Measurements from ENCODE around the gene HDC. TPM values are rescaled to one million over a fixed set of nuclear protein-coding genes. Genes with fewer than 3 reads are reported as not detected.

Gene HDC
- polyA plus RNA-seq, 1 of the 3 experiments (the other 2 are of a cell fraction): not detected

DNA sequence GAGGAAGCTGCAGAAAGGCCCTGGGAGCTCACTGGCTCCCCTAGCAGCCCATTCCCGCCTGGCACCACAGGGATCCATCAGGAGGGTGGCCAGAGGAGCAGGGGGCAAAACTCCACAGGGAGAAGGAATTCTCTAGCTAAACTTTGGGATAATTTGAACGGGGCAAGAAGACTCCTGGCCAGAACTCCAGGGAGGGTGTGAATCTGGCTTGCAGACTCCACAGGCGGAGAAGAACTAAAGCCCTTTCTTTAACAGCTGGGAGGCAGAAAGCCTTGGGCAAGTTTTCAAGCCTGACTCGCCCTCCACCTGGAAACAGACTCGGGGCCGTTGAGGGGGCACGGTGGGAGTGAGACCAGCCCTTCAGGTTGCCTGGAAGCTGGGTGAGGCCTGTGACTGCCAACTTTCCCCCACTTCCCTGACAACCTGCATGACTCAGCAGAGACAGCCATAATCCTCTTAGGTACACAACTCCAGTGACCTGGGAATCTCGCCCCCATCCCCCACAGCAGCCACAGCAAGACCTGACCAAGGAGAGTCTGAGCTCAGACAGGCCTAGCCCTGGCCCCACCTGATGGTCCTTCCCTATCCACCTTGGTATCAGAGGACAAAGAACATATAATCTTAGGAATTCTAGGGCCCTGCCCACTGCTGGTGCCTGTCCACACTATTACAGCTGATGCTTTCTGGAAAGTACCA, 54.9 kb downstream of the HDC start:
- POLR2A ChIA-PET: no interaction called here
- no peaks in the 10 kb centered on the region for H3K9me2 ChIP-seq
- no peaks in the 10 kb centered on the region for H3K36me3 ChIP-seq (replicated peaks in 1 of 2; ENCODE audit: control insufficient read depth in 1 of 2, insufficient read depth in 2 of 2, low read length in 1 of 2)
- H3K79me2 ChIP-seq (ENCODE audit: insufficient read depth): no peaks in the 10 kb centered on the region
- H3K4me1 ChIP-seq (ENCODE audit: control insufficient read depth in 1 of 2, insufficient read depth in 2 of 2, low read depth in 1 of 2, low read length in 1 of 2): no peaks in the 10 kb centered on the region; a peak in 1 of 4 replicates
- no peaks in the 10 kb centered on the region for H3K27me3 ChIP-seq (ENCODE audit: insufficient read depth)
- H3F3A ChIP-seq (replicated peaks; ENCODE audit: insufficient read depth): no peaks in the 10 kb centered on the region
- no peak overlapping the region for H2AFZ ChIP-seq (ENCODE audit: low read depth)
- no peaks in the 10 kb centered on the region for H3K9me3 ChIP-seq
- no peak for DNase-seq
- no peaks in the 10 kb centered on the region for H4K20me1 ChIP-seq (ENCODE audit: insufficient read depth)
- TF ChIP-seq TAF1 (IDR thresholded peaks at IDR 0.05; ENCODE audit: borderline replicate concordance, low read depth, low read length) (no peak), RFX5 (IDR thresholded peaks at IDR 0.05; ENCODE audit: low read length) (no peak), POLR2AphosphoS5 (IDR thresholded peaks at IDR 0.05; ENCODE audit: low read depth, low read length) (no peak), CHD2 (IDR thresholded peaks at IDR 0.05; ENCODE audit: low read length, partially characterized antibody) (no peak)
- CTCF ChIA-PET: no interaction called here
- H3K4me3 ChIP-seq (ENCODE audit: low read depth in 2 of 2, low read length in 1 of 2): no peak overlapping the region
- no peak overlapping the region for H3K27ac ChIP-seq (ENCODE audit: low read depth in 2 of 2, low read length in 1 of 2)
- no peak overlapping the region for H3K9ac ChIP-seq
- WGBS (ENCODE audit: low lambda C conversion rate): 71% methylated on average over 8 of the region's 8 CpGs
- no peak overlapping the region for H3K4me2 ChIP-seq

DNA sequence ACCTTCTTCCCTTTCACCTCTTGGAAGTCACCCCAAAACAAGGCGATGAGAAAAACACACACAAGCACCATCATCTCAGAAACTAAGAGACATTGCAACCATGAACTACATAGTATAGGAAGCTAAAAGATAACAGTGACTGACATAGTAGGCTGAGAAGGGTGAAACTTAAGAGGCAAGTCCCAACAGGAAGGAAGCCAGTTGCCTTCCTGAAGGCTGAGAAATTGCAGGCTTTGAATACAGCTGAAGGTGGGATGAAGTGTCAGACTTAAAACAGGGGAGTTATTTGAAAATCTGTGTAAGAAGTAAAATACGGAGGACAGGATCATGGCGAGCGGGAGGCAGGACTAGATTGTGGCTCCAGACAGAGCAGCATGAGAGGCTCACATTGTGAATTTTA, 55.7 kb downstream of the HDC start:
- Histone ChIP-seq H3K9me3 (no peaks in the 10 kb centered on the region), H3K27ac (ENCODE audit: low read depth in 2 of 2, low read length in 1 of 2) (no peak overlapping the region), H4K20me1 (ENCODE audit: insufficient read depth) (no peaks in the 10 kb centered on the region), H3K4me1 (ENCODE audit: control insufficient read depth in 1 of 2, insufficient read depth in 2 of 2, low read depth in 1 of 2, low read length in 1 of 2) (no peaks in the 10 kb centered on the region; a peak in 1 of 4 replicates), H3K79me2 (ENCODE audit: insufficient read depth) (no peaks in the 10 kb centered on the region), H3F3A (replicated peaks; ENCODE audit: insufficient read depth) (no peaks in the 10 kb centered on the region), H3K36me3 (replicated peaks in 1 of 2; ENCODE audit: control insufficient read depth in 1 of 2, insufficient read depth in 2 of 2, low read length in 1 of 2) (no peaks in the 10 kb centered on the region), H2AFZ (ENCODE audit: low read depth) (no peak overlapping the region), H3K9ac (no peak overlapping the region), H3K9me2 (no peaks in the 10 kb centered on the region), H3K27me3 (ENCODE audit: insufficient read depth) (no peaks in the 10 kb centered on the region), H3K4me3 (ENCODE audit: low read depth in 2 of 2, low read length in 1 of 2) (no peak overlapping the region), H3K4me2 (no peak overlapping the region)
- WGBS (ENCODE audit: low lambda C conversion rate): 83% methylated on average over 4 of the region's 4 CpGs
- TF ChIP-seq FOSL2 (IDR thresholded peaks at IDR 0.05; ENCODE audit: borderline replicate concordance, low read depth) (no peak), NFIC (IDR thresholded peaks at IDR 0.05; ENCODE audit: borderline replicate concordance) (no peak), RXRA (IDR thresholded peaks at IDR 0.05; ENCODE audit: borderline replicate concordance, low read depth) (no peak), TEAD4 (IDR thresholded peaks at IDR 0.05; ENCODE audit: borderline replicate concordance, insufficient read depth) (no peak), EZH2phosphoT487 (IDR thresholded peaks at IDR 0.05; ENCODE audit: borderline replicate concordance, low read depth) (no peak), EP300 (IDR thresholded peaks at IDR 0.05; ENCODE audit: borderline replicate concordance in 1 of 2, low read depth in 1 of 2, low read length in 1 of 2) (no peak), MEF2A (IDR thresholded peaks at IDR 0.05; ENCODE audit: borderline replicate concordance, low read depth) (no peak), JUND (IDR thresholded peaks at IDR 0.05) (no peak)
- TF ChIP-seq, protein P1, sequence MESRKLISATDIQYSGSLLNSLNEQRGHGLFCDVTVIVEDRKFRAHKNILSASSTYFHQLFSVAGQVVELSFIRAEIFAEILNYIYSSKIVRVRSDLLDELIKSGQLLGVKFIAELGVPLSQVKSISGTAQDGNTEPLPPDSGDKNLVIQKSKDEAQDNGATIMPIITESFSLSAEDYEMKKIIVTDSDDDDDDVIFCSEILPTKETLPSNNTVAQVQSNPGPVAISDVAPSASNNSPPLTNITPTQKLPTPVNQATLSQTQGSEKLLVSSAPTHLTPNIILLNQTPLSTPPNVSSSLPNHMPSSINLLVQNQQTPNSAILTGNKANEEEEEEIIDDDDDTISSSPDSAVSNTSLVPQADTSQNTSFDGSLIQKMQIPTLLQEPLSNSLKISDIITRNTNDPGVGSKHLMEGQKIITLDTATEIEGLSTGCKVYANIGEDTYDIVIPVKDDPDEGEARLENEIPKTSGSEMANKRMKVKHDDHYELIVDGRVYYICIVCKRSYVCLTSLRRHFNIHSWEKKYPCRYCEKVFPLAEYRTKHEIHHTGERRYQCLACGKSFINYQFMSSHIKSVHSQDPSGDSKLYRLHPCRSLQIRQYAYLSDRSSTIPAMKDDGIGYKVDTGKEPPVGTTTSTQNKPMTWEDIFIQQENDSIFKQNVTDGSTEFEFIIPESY (IDR thresholded peaks at IDR 0.05; ENCODE audit: borderline replicate concordance, low read depth): no peak
- ChIA-PET CTCF (no interaction called here), POLR2A (no interaction called here)
- no peak for DNase-seq

Measured in SK-N-SH (cell line).